OCI-LY1 (cell line): ENCODE measurements around the gene FAM219B.

ENCODE experiments used
- CTCF ChIP-seq: fragments of 200-600 bp; sonication (generic), shearing (Covaris generic); IDR thresholded peaks from 2 replicates; pipeline ENCODE4 v1.5.1; 2017; ENCODE audit warnings: mild to moderate bottlenecking, antibody characterized with exemption, low read length, moderate library complexity, mixed read lengths
- EZH2 ChIP-seq: fragments of 200-600 bp; sonication (generic), shearing (Covaris generic); IDR thresholded peaks from 2 replicates; pipeline ENCODE4 v1.8.0; 2017; ENCODE audit warnings: borderline replicate concordance, mixed run types, mild to moderate bottlenecking, antibody characterized with exemption, low read length, moderate library complexity, mixed read lengths

GRCh38 chr15:74864296-74864695, 42.4 kb downstream of the FAM219B start:
- TF ChIP-seq CTCF (no peak), EZH2 (no peak)
